OCI-LY7 (cell line): ENCODE data around the gene CATSPERD. TPM values are rescaled to one million over a fixed set of nuclear protein-coding genes. Genes with fewer than 3 reads are reported as not detected.

Source experiments
- BruUV-seq: library from RNA; stranded (reverse); fragments of 400-500 nt; replicated peaks from 2 replicates; lab custom pipeline; 2021; lab: Mats Ljungman, UMichigan
- CTCF ChIA-PET: fragments of 300-600 bp; sonication (Branson Sonifier 250); formaldehyde crosslinking; loops from one replicate; lab custom pipeline; 2022; ENCODE audit warnings: antibody characterized with exemption; ENCODE audit not compliant: unreplicated experiment; lab: Charles Lee
- POLR2A ChIA-PET: fragments of 300-600 bp; sonication (Branson Sonifier 250); formaldehyde crosslinking; loops from one replicate; lab custom pipeline; 2022; ENCODE audit warnings: antibody characterized with exemption; lab: Charles Lee
- DNase-seq: peaks from one replicate; pipeline ENCODE4 v3.0.0-alpha.2; 2015; ENCODE audit warnings: low spot score
- H2AFZ ChIP-seq: fragments of 200-600 bp; sonication (generic), shearing (Covaris generic); 2 replicates; pipeline ENCODE4 v1.6.1; 2014; ENCODE audit warnings: mild to moderate bottlenecking, antibody characterized with exemption, low read length, moderate library complexity
- H3K27ac ChIP-seq: fragments of 200-600 bp; sonication (generic); 2 replicates; pipeline ENCODE4 v1.5.1; 2014; ENCODE audit warnings: mixed run types, low read depth, mild to moderate bottlenecking, moderate library complexity, low read length, inconsistent platforms; ENCODE audit not compliant: poor library complexity, severe bottlenecking
- H3K36me3 ChIP-seq: fragments of 200-600 bp; sonication (generic); 2 replicates; pipeline ENCODE4 v1.6.1; 2014; ENCODE audit warnings: mild to moderate bottlenecking, antibody characterized with exemption, low read length, moderate library complexity, mixed read lengths; ENCODE audit not compliant: insufficient read depth
- H3K4me1 ChIP-seq: fragments of 200-600 bp; sonication (generic); 2 replicates; pipeline ENCODE4 v1.5.1; 2014; ENCODE audit warnings: mild to moderate bottlenecking, low read length; ENCODE audit not compliant: insufficient read depth, poor library complexity, severe bottlenecking
- H3K4me2 ChIP-seq: fragments of 200-600 bp; sonication (generic); 2 replicates; pipeline ENCODE4 v1.6.1; 2014; ENCODE audit warnings: mild to moderate bottlenecking, low read length
- H3K4me3 ChIP-seq: fragments of 200-600 bp; sonication (generic); 2 replicates; pipeline ENCODE4 v1.5.1; 2014; ENCODE audit warnings: mild to moderate bottlenecking, low read depth, low read length; ENCODE audit not compliant: poor library complexity, severe bottlenecking
- H3K79me2 ChIP-seq: fragments of 200-600 bp; sonication (generic); 2 replicates; pipeline ENCODE4 v1.6.1; 2016; ENCODE audit warnings: low read depth, mild to moderate bottlenecking, low read length, moderate library complexity, mixed read lengths; ENCODE audit not compliant: insufficient read depth
- H3K9me2 ChIP-seq: fragments of 200-600 bp; sonication (generic); 2 replicates; pipeline ENCODE4 v1.6.1; 2016; ENCODE audit warnings: mild to moderate bottlenecking, low read length, mixed read lengths; ENCODE audit not compliant: insufficient read depth
- H3K9me3 ChIP-seq: fragments of 200-600 bp; sonication (generic); 2 replicates; pipeline ENCODE4 v1.6.1; 2014; ENCODE audit warnings: mild to moderate bottlenecking, mixed run types, low read length, mixed read lengths
- H4K20me1 ChIP-seq: fragments of 200-600 bp; sonication (generic); 2 replicates; pipeline ENCODE4 v1.6.1; 2014; ENCODE audit warnings: mild to moderate bottlenecking, antibody characterized with exemption, low read length, moderate library complexity, mixed read lengths; ENCODE audit not compliant: insufficient read depth
- CTCF ChIP-seq: fragments of 200-600 bp; sonication (generic); conservative IDR thresholded peaks from 2 replicates; pipeline ENCODE4 v1.5.1; 2014; ENCODE audit warnings: mild to moderate bottlenecking, antibody characterized with exemption, low read length, moderate library complexity, mixed read lengths
- EZH2phosphoT487 ChIP-seq: fragments of 200-600 bp; sonication (generic); IDR thresholded peaks from 2 replicates; pipeline ENCODE4 v1.6.1; 2018; ENCODE audit warnings: low read depth, borderline replicate concordance, mild to moderate bottlenecking, mixed run types, antibody characterized with exemption, low read length, moderate library complexity, mixed read lengths
- intact Hi-C: fragments of 100-400 bp; cut with micrococcal nuclease; formaldehyde crosslinking; loops from one replicate; pipeline ENCODE4 v1.10.0; 2022; ENCODE audit not compliant: unreplicated experiment
- total RNA-seq, 2 experiments: library from RNA; depleted of rRNA in 1 of 2; stranded (reverse); fragments of >200 nt in 1 of 2; shearing (Covaris generic) in 1 of 2; gene quantifications; 2 replicates each; pipeline ENCODE4 v1.2.3, GENCODE V29; 2014 to 2022

The CATSPERD gene
- total RNA-seq, 2 experiments from 2014 or later: not detected

- DNase-seq: no peak
- ChIA-PET CTCF (interaction anchor here (1.0 kb wide), 1 partner anchor 23 kb away, joined by 4 read pairs; no protein-coding TSS in a partner anchor), POLR2A (interaction anchor here (0.8 to 2.3 kb wide), 4 partner anchors 19 to 151 kb away, joined by 3 to 11 read pairs (median 3); partner anchors contain the start of gene RANBP3)
- H3K27ac ChIP-seq: peak overlapping the region; percentile 91
- no TSS peak for BruUV-seq
- no peaks in the 10 kb centered on the region for H4K20me1 ChIP-seq
- TF ChIP-seq CTCF (no peak), EZH2phosphoT487 (no peak)
- H3K9me2 ChIP-seq: no peaks in the 10 kb centered on the region
- no peaks in the 10 kb centered on the region for H3K79me2 ChIP-seq
- H3K9me3 ChIP-seq: no peaks in the 10 kb centered on the region
- peak overlapping the region; percentile 95 for H3K4me2 ChIP-seq
- peaks cover 37% of the 10 kb centered on the region for H3K4me1 ChIP-seq
- H2AFZ ChIP-seq: peak overlapping the region; percentile 1; the same call in 1 of the 2 replicates
- H3K36me3 ChIP-seq: no peaks in the 10 kb centered on the region
- peak overlapping the region; percentile 72 for H3K4me3 ChIP-seq
- intact Hi-C loops: no loop called here
Observed at GRCh38 chr19:5827342-5827890, 107.0 kb downstream of the CATSPERD start.

- CTCF ChIA-PET: interaction anchor here (1.0 kb wide), 2 partner anchors 24 kb away, joined by 3 to 4 read pairs; no protein-coding TSS in a partner anchor
- H3K9me3 ChIP-seq: no peaks in the 10 kb centered on the region
- H3K9me2 ChIP-seq: no peaks in the 10 kb centered on the region
- BruUV-seq: no TSS peak
- no peaks in the 10 kb centered on the region for H3K79me2 ChIP-seq
- TF ChIP-seq CTCF (no peak), EZH2phosphoT487 (no peak)
- peak overlapping the region; percentile 91 for H3K27ac ChIP-seq
- intact Hi-C loops: no loop called here
- peak; percentile 95 for DNase-seq
- peak overlapping the region; percentile 4; the same call in 1 of the 2 replicates for H2AFZ ChIP-seq
- H3K4me3 ChIP-seq: peak overlapping the region; percentile 72
- POLR2A ChIA-PET: interaction anchor here (0.6 to 2.3 kb wide), 6 partner anchors 20 to 151 kb away, joined by 3 to 11 read pairs (median 3); partner anchors contain the start of gene RANBP3
- no peaks in the 10 kb centered on the region for H4K20me1 ChIP-seq
- H3K4me2 ChIP-seq: peak overlapping the region; percentile 95
- peaks cover 37% of the 10 kb centered on the region for H3K4me1 ChIP-seq
- no peaks in the 10 kb centered on the region for H3K36me3 ChIP-seq
Observed at GRCh38 chr19:5827891-5828660, 107.6 kb downstream of the CATSPERD start.

Other genes starting within 250 kb of the CATSPERD start
- gene TINCR, start 152.7 kb upstream of the CATSPERD start, total RNA-seq (2014; rRNA removed; shearing (Covaris generic)): 0.41 and 0.60 TPM in 2 replicates
- gene TINCR, start 152.7 kb upstream of the CATSPERD start, total RNA-seq (2022): 1.2 and 2.1 TPM in 2 replicates
- gene SAFB2, start 97.9 kb upstream of the CATSPERD start, total RNA-seq (2014; rRNA removed; shearing (Covaris generic)): 51.7 and 52.8 TPM in 2 replicates
- 103 and 111 TPM in 2 replicates for gene SAFB2, start 97.9 kb upstream of the CATSPERD start, total RNA-seq (2022)
- gene SAFB, start 97.6 kb upstream of the CATSPERD start, total RNA-seq (2014; rRNA removed; shearing (Covaris generic)): 68.9 and 79.4 TPM in 2 replicates
- 172 and 177 TPM in 2 replicates for gene SAFB, start 97.6 kb upstream of the CATSPERD start, total RNA-seq (2022)
- 102 and 119 TPM in 2 replicates for gene MICOS13, start 40.1 kb upstream of the CATSPERD start, total RNA-seq (2014; rRNA removed; shearing (Covaris generic))
- gene MICOS13, start 40.1 kb upstream of the CATSPERD start, total RNA-seq (2022): 39.2 and 41.7 TPM in 2 replicates
- gene HSD11B1L, start 39.6 kb upstream of the CATSPERD start, total RNA-seq (2014; rRNA removed; shearing (Covaris generic)): 2.1 and 4.6 TPM in 2 replicates
- 4.6 and 4.9 TPM in 2 replicates for gene HSD11B1L, start 39.6 kb upstream of the CATSPERD start, total RNA-seq (2022)
- gene RPL36, start 30.3 kb upstream of the CATSPERD start, total RNA-seq (2014; rRNA removed; shearing (Covaris generic)): 1,836 and 1,936 TPM in 2 replicates
- gene RPL36, start 30.3 kb upstream of the CATSPERD start, total RNA-seq (2022): 1,232 and 1,257 TPM in 2 replicates
- gene LONP1, start 491 bp upstream of the CATSPERD start, total RNA-seq (2014; rRNA removed; shearing (Covaris generic)): 170 and 191 TPM in 2 replicates
- gene LONP1, start 491 bp upstream of the CATSPERD start, total RNA-seq (2022): 248 and 280 TPM in 2 replicates
- gene PRR22, start 64.1 kb downstream of the CATSPERD start, total RNA-seq (2014; rRNA removed; shearing (Covaris generic)): 4.9 and 6.1 TPM in 2 replicates
- gene PRR22, start 64.1 kb downstream of the CATSPERD start, total RNA-seq (2022): 10.5 and 10.6 TPM in 2 replicates
- gene DUS3L, start 70.5 kb downstream of the CATSPERD start, total RNA-seq (2014; rRNA removed; shearing (Covaris generic)): 55.8 and 63.7 TPM in 2 replicates
- 59.6 and 76.9 TPM in 2 replicates for gene DUS3L, start 70.5 kb downstream of the CATSPERD start, total RNA-seq (2022)
- gene NRTN, start 84.4 kb downstream of the CATSPERD start, total RNA-seq (2014; rRNA removed; shearing (Covaris generic)): 3.2 and 3.9 TPM in 2 replicates
- 0.49 and 1.0 TPM in 2 replicates for gene NRTN, start 84.4 kb downstream of the CATSPERD start, total RNA-seq (2022)
- not detected in 2 replicates for gene FUT6, start 119.1 kb downstream of the CATSPERD start, total RNA-seq (2014; rRNA removed; shearing (Covaris generic))
- not detected in 2 replicates for gene FUT6, start 119.1 kb downstream of the CATSPERD start, total RNA-seq (2022)
- 0.47 and 0.98 TPM in 2 replicates for gene FUT3, start 130.8 kb downstream of the CATSPERD start, total RNA-seq (2014; rRNA removed; shearing (Covaris generic))
- gene FUT3, start 130.8 kb downstream of the CATSPERD start, total RNA-seq (2022): 0.63 TPM in 1 of 2 replicates, not detected in the other
- 0.09 and 0.93 TPM in 2 replicates for gene FUT5, start 149.9 kb downstream of the CATSPERD start, total RNA-seq (2014; rRNA removed; shearing (Covaris generic))
- gene FUT5, start 149.9 kb downstream of the CATSPERD start, total RNA-seq (2022): 0.25 and 0.37 TPM in 2 replicates
- gene NDUFA11, start 183.2 kb downstream of the CATSPERD start, total RNA-seq (2014; rRNA removed; shearing (Covaris generic)): 217 and 293 TPM in 2 replicates
- 248 and 280 TPM in 2 replicates for gene NDUFA11, start 183.2 kb downstream of the CATSPERD start, total RNA-seq (2022)
- 6.6 and 6.8 TPM in 2 replicates for gene VMAC, start 184.2 kb downstream of the CATSPERD start, total RNA-seq (2014; rRNA removed; shearing (Covaris generic))
- 6.0 and 7.9 TPM in 2 replicates for gene VMAC, start 184.2 kb downstream of the CATSPERD start, total RNA-seq (2022)
- gene CAPS, start 193.6 kb downstream of the CATSPERD start, total RNA-seq (2014; rRNA removed; shearing (Covaris generic)): 5.6 and 8.1 TPM in 2 replicates
- 11.0 and 12.9 TPM in 2 replicates for gene CAPS, start 193.6 kb downstream of the CATSPERD start, total RNA-seq (2022)